ENCODE data around the gene TLL2.

DNA sequence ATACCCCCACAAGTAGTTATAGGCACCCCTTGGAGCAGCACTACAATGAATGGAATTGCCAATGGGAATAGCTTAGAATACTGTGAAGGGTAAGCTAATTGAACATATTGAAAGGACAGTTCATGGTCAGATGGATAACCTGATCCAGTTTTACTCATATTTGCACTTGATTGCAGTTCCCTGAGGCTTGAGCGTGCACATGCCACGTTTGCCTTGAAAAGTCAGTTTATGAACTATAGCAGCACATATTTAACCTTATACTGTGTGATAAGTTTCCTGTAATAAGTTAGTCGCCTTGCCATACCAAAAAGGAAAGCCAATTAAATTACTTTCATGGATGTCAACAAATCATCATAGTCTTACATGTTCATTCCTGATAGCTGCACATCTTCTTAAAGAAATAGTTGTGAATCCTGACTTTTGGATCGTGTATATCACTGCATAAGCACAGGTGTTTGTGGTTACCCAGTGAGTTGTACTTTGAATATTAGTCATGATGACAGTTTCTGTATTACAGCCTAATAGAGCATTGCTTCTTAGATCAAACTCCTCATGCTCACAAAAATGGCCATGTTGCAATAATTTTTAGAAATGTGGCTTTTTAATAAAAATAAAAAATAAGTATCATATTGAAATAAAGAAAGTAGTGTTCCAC is 187.9 kb downstream of the TLL2 start:
- TF ChIP-seq, protein P1, sequence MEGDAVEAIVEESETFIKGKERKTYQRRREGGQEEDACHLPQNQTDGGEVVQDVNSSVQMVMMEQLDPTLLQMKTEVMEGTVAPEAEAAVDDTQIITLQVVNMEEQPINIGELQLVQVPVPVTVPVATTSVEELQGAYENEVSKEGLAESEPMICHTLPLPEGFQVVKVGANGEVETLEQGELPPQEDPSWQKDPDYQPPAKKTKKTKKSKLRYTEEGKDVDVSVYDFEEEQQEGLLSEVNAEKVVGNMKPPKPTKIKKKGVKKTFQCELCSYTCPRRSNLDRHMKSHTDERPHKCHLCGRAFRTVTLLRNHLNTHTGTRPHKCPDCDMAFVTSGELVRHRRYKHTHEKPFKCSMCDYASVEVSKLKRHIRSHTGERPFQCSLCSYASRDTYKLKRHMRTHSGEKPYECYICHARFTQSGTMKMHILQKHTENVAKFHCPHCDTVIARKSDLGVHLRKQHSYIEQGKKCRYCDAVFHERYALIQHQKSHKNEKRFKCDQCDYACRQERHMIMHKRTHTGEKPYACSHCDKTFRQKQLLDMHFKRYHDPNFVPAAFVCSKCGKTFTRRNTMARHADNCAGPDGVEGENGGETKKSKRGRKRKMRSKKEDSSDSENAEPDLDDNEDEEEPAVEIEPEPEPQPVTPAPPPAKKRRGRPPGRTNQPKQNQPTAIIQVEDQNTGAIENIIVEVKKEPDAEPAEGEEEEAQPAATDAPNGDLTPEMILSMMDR (IDR thresholded peaks at IDR 0.05), result no peak
- TF ChIP-seq POLR2AphosphoS5 (IDR thresholded peaks at IDR 0.05) (no peak), POLR2A (IDR thresholded peaks at IDR 0.05) (no peak)
